ENCODE measurements around the gene ZNF222. TPM values are rescaled to one million over a fixed set of nuclear protein-coding genes. Genes with fewer than 3 reads are reported as not detected.

The ZNF222 gene
- total RNA-seq, 1 experiment from 2014 or later: 5.4 TPM

DNA sequence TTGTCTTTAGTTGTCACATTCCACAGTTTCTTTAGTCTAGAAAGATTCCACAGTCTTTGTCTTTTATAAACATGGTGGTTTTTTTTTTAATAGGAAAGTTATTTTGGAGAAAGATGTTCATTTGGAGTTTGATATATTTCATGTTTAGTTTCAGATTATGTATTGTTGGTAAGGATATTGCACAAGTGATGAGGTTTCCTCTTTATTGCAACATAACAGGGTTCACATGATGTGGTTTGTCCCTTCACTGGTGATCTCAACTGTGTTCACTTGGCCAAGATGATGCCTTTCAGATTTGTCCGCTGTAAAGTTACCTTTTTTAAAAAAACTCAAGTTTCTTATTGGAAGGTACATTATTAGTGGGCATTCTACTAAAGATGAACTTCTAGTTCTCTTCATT is 19.2 kb upstream of the ZNF222 start:
- no peak overlapping the region for H2BK120ac ChIP-seq (ENCODE audit: low read depth, low read length, poor library complexity, severe bottlenecking)
- no peak overlapping the region for H4K8ac ChIP-seq (replicated peaks; ENCODE audit: insufficient read length, low read depth, low read length)
- H3K4me2 ChIP-seq (ENCODE audit: insufficient read depth, insufficient read length, low read length): no peak overlapping the region
- H3K23ac ChIP-seq (ENCODE audit: insufficient read length, low read depth, low read length): no peak overlapping the region
- peaks cover 4% of the 10 kb centered on the region for H3K23me2 ChIP-seq (ENCODE audit: insufficient read length, low read depth, low read length, poor library complexity, severe bottlenecking)
- no peak overlapping the region for H4K5ac ChIP-seq (ENCODE audit: insufficient read length, low read depth, low read length)
- Mint-ChIP-seq H3K27ac (no peak overlapping the region), H3K4me3 (no peak overlapping the region), H3K27me3 (ENCODE audit: low read depth) (peaks cover 2% of the 10 kb centered on the region), H3K9me3 (peaks cover 25 to 56% of the 10 kb centered on the region in 2 experiments), H3K4me1 (peaks cover 10 to 14% of the 10 kb centered on the region in 2 experiments), H3K36me3 (ENCODE audit: insufficient read depth in 1 of 3, low read depth in 3 of 3) (peaks cover 41 to 49% (median 46%) of the 10 kb centered on the region in 3 experiments)
- no peaks in the 10 kb centered on the region; the same call in 1 of the 2 replicates for H3K79me2 ChIP-seq (ENCODE audit: insufficient read depth, low read length)
- no peak overlapping the region for H3K18ac ChIP-seq (ENCODE audit: insufficient read length, low read depth, low read length)
- H3K56ac ChIP-seq (ENCODE audit: insufficient read length, low read depth, low read length): no peak overlapping the region
- H4K20me1 ChIP-seq (ENCODE audit: control insufficient read depth, insufficient read depth, insufficient read length): no peaks in the 10 kb centered on the region
- H3K27me3 ChIP-seq (ENCODE audit: insufficient read depth, low read length): no peaks in the 10 kb centered on the region
- DNase-seq: no peak
- no peak overlapping the region for H2AK5ac ChIP-seq (ENCODE audit: insufficient read length, low read length)
- no peak overlapping the region for H2BK15ac ChIP-seq (ENCODE audit: low read depth, low read length)
- TF ChIP-seq, protein P1, sequence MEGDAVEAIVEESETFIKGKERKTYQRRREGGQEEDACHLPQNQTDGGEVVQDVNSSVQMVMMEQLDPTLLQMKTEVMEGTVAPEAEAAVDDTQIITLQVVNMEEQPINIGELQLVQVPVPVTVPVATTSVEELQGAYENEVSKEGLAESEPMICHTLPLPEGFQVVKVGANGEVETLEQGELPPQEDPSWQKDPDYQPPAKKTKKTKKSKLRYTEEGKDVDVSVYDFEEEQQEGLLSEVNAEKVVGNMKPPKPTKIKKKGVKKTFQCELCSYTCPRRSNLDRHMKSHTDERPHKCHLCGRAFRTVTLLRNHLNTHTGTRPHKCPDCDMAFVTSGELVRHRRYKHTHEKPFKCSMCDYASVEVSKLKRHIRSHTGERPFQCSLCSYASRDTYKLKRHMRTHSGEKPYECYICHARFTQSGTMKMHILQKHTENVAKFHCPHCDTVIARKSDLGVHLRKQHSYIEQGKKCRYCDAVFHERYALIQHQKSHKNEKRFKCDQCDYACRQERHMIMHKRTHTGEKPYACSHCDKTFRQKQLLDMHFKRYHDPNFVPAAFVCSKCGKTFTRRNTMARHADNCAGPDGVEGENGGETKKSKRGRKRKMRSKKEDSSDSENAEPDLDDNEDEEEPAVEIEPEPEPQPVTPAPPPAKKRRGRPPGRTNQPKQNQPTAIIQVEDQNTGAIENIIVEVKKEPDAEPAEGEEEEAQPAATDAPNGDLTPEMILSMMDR (conservative IDR thresholded peaks at IDR 0.05): no peak
- no peak overlapping the region for H3T11ph ChIP-seq (ENCODE audit: low read length)
- H3K4me1 ChIP-seq (ENCODE audit: insufficient read depth, low read length): no peaks in the 10 kb centered on the region; the same call in 1 of the 2 replicates
- no peak overlapping the region for H2AFZ ChIP-seq (ENCODE audit: low read length)
- no peak overlapping the region for H3K14ac ChIP-seq (ENCODE audit: insufficient read depth, low read length)
- H3K4ac ChIP-seq (ENCODE audit: low read depth, low read length): no peak overlapping the region
- H2BK20ac ChIP-seq (ENCODE audit: low read depth, low read length, poor library complexity, severe bottlenecking): no peak overlapping the region
- H3K27ac ChIP-seq (ENCODE audit: insufficient read length, low read depth, low read length): no peak overlapping the region
- no peak overlapping the region for H4K91ac ChIP-seq (ENCODE audit: insufficient read length, low read depth, low read length)
- H3K79me1 ChIP-seq (ENCODE audit: insufficient read depth, low read depth, low read length, poor library complexity, severe bottlenecking): no peaks in the 10 kb centered on the region
- no CpG with 5 or more reads among the region's 1 CpG for WGBS (ENCODE audit: extremely low coverage, insufficient read length, low lambda C conversion rate)
- H2BK12ac ChIP-seq (ENCODE audit: insufficient read length, low read depth, low read length): no peak overlapping the region
- no peak overlapping the region for H3K9ac ChIP-seq (ENCODE audit: extremely low read depth, insufficient read length, low read length)
- H3K9me3 ChIP-seq (ENCODE audit: control insufficient read depth, low read depth, low read length): peaks cover 26% of the 10 kb centered on the region
- no peak overlapping the region for H2BK5ac ChIP-seq (ENCODE audit: insufficient read length, low read length)

Measured in H9 (cell line).